HL-60/S4 treated with phorbol 12-myristate 13-acetate at 8.2 ng/mL for 4 days and 3 days (cell line): ENCODE measurements around the gene RPL27A.

Experiments
- in situ Hi-C: fragments of 300-500 bp; cut with MboI; formaldehyde crosslinking; loops from 2 replicates; pipeline ENCODE4 v1.15.0; 2022; ENCODE audit warnings: low sequenced_read_pairs

RPL27A gene

DNA sequence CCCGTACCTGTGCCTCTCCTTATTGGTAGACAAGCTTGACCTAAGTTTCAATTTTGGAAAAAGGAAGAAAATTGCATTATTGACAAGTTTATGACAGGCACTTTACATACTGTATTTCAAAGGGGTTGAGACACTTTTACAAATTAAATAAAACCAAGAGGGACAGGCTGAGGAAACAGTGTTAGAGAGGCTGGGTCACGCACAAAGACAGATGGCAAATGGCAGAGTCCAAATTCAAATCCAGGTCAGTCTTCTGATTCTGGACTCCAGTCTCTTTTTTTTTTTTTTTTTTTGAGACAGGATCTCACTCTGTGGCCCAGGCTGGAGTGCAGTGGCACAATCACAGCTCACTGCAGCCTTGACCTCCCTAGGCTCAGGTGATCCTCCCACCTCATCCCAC, 10.2 kb upstream of the RPL27A start:
- in situ Hi-C loops, result no loop called here

DNA sequence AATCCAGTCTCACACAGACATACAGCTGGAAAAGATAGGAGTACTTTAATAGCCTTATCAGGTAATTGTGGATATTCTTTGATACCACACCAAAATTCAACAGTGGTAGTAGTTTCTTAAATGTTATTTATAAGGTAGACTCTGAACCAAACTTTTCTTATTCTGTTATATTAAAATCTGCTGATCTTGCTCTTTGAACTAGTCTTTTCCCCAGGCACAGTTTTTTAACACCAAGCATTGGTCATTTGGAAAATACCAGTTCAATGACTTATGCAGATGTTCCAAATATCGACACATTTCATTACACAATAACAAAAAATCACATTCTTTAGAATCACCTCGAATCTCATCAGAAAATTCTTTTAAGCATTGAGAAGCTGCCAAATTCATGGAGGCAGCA, 7.7 kb upstream of the RPL27A start:
- in situ Hi-C loops, result no loop called here

DNA sequence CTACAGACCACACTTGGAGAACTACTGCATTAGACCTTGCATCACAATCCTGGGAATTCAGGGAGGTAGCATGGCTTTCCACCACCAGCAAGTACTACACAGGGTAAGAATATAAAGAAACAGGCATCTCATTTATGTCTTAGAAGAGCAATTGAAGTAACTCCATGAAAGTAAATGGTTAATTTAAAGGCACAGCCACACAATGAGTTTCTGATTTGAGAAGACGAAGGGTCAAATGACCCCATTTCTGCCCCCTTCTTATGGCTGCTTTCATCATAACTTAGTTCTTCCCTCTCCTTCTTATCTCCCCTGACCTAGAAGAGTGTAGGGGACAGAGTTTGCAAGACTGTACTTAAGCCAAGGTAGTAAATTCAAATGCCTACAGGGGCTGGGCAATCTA, 6.1 kb upstream of the RPL27A start:
- in situ Hi-C loops, result no loop called here

DNA sequence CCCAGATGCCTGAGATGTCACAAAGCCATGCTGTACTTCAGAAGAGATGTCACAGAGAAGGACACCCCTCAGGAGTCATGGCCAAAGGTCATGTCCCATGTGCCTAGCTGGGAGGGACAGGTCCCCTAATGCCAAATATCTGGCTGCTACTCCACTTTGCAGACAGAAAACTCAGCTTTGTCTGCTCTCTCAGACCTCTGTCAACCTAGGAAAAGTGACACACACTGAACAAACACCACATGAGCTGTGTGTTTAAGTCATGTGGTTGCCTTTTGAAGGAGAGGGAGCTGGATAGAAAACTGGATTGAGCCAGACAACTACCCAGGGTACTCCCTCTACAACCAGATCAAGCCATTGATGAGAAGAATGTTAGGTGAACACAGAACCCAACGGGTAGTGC, 3.6 kb upstream of the RPL27A start:
- in situ Hi-C loops, result no loop called here

DNA sequence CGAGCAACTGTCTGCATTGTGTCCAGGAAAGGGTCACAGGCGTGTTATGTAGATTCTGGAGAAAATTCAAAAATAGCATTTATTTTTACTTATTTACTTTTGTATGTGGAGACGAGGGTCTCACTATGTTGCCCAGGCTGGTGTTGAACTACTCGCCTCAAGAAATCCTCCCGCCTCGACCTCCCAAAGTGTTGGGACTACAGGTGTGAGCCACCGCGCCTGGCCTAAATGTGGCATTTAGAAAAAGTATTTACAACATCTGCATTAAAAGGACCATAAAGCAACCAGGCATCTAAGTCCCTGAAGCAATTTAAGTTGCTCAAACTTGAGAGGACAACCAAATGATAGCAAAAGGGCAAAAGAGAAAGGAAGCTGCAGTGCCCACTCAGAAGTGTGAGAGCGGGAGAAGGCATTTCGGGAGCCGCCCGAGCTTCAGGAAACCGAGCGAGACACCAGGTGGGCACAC, 722 bp upstream of the RPL27A start:
- in situ Hi-C loops, result no loop called here

DNA sequence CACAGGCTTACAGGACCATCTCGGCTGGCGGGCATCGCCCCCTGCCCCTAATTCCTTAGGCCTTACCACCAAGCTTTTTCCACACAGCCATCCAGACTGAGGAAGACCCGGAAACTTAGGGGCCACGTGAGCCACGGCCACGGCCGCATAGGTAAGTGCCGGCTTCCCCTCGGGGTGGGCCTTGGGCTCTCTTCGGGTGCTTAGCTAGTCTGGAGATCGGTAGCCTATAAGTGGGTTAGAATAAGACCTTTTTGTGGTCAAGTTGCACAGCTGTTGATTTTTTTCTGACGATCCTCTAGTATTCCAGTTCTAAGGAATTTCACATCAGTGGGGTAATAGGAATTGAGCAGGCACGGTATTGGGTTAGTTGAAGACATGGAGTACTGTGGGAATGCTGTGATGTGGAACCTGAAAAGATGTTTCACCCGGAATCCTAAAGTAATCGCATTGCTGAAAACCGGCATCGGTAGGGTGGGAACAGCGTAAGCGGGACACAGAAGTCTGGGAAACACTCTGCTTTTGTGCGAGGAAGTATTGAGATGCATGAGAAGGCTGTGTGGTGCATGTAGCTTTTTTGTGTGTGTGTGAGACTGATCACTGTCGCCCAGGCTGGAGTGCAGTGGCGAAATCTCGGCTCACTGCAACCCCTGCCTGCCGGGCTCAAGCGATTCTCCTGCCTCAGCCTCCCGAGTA, 669 bp downstream of the RPL27A start:
- in situ Hi-C loops, result no loop called here

DNA sequence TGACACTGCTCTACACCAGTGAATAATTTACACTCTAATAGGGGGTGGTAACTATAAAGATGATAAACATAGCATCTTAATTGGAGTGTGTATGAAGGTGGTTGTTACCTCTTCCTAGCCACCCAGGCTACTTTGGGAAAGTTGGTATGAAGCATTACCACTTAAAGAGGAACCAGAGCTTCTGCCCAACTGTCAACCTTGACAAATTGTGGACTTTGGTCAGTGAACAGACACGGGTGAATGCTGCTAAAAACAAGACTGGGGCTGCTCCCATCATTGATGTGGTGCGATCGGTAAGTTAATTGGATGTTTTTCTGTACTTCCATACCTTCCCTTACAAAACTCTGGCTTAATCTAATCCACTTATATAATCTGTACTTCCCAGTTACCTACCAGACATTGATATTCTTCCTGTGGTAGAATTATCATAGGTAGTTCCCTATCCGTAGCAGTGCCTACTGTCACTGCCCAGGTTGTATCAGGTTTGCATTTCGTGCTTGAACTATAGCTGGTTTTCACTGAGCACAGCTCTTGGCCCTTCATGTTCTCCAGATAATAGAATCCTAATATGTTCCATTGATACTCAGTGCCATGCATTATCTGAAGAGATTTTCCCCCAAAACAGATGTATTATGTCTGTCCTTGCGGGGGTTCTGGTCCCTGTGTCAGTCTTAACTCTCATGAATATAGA, 2.2 kb downstream of the RPL27A start:
- in situ Hi-C loops, result no loop called here

DNA sequence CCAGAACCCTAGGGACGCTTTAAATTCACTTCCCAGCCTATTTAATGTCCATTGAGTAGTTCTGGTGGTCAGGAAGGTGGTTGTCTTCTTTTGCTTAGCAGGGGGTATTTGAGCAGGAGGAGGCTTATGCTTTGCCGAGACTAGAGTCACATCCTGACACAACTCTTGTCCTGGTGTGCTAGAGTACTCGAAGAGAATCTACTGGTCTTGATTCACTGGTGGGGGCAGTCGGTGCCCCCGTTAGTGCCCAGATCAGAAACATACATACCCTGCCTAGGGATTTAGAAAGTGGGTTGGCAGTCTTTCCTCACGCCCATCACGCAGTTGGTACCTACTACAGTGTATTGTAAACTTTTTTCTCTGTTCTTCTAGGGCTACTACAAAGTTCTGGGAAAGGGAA, 2.7 kb downstream of the RPL27A start:
- in situ Hi-C loops, result no loop called here

DNA sequence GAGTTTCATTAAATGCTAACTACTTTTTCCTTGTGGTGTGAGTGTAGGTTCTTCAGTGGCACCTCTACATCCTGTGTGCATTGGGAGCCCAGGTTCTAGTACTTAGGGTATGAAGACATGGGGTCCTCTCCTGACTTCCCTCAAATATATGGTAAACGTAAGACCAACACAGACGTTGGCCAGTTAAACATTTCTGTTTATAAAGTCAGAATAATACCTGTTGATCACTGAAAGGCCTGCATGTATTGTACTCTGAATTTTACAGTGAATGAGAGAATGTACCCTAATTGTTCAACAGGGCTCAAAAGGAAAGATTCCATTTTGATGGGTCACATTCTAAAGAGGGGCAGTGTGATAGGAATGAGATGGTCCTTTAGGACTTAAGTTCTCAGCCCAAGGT, 3.2 kb downstream of the RPL27A start:
- in situ Hi-C loops, result no loop called here

DNA sequence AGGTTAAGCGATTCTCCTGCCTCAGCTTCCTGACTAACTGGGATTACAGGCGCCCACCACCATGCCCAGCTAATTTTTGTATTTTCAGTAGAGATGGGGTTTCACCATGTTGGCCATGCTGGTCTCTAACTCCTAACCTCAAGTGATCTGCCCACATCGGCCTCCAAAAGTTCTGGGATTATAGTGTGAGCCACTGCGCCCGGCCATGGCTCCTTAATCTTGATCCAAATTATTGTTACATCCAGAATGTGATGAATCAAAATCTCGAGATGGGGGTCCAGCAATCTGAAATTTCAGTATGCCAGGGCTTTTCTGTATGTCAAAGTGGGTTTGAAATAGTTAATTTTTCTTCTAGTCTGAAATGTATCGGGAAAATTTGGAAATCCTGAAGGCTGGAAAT, 3.7 kb downstream of the RPL27A start:
- in situ Hi-C loops, result no loop called here

DNA sequence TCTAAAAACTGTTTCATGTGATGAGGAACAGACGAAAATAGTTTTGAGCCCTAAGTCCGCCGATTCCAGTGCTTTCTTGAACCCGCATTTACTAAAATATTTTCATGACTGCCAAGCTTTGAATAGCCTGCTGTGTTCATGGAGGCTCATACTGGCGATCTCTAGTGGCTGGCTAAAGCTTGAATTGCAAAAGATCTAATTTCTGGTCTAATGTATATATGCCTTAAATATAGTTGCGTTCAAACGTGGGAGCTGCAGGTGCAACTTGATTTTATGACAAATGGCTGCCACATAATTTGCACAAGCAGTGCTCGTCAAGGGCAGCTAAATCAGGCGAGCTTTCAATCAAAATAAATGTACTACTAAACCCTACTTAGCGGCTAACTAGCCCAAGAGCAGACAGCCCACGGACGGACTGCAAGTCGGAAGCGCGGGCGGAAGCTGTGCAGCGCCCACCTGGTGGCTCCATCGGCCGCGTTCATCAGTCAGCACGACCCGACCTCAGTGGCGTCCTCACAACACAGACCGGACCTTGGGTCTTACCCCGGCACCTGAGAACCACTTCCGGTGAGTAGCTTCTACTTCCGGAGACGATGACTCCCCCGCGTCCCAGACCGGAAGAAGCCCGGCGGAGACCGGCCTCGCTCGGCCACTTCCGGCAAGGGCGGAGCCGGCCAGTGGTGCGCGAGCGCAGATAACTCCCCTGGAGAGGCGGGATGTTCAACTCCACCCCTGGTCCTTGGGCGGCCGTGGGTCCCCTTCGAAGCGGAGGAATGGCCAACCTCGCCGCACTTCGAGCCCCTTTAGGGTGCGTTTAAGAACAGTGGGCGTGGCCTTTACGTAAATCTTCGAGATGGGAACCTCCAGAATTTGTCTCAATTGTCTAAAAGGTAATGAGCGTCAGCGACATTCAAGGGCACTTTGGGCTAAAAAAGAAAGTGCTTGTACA, 6.1 kb downstream of the RPL27A start:
- in situ Hi-C loops, result no loop called here

DNA sequence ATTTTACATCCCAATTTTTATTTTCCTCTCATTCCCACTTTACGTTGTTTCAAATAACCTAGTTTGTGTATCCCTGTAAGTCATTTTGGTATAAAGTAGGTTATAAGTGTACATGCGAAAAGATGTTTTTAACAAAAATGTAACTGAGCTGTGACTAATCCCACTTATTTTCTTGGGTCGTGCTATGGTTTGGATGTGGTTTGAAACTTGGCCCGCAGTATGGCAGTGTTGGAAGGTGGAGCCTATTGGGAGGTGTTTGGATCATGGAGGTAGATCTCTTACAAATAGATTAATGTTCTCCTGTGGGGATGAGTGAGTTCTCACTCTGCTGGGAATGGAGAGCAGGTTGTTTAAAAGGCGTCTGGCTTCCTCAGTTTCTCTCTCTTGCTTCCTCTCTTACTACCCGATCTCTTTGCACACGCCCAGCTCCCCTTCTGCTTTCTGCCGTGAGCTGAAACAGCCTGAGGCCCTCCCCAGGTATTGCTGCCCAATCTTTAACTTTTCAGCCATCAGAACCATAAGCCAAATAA, 7.2 kb downstream of the RPL27A start:
- in situ Hi-C loops, result no loop called here

DNA sequence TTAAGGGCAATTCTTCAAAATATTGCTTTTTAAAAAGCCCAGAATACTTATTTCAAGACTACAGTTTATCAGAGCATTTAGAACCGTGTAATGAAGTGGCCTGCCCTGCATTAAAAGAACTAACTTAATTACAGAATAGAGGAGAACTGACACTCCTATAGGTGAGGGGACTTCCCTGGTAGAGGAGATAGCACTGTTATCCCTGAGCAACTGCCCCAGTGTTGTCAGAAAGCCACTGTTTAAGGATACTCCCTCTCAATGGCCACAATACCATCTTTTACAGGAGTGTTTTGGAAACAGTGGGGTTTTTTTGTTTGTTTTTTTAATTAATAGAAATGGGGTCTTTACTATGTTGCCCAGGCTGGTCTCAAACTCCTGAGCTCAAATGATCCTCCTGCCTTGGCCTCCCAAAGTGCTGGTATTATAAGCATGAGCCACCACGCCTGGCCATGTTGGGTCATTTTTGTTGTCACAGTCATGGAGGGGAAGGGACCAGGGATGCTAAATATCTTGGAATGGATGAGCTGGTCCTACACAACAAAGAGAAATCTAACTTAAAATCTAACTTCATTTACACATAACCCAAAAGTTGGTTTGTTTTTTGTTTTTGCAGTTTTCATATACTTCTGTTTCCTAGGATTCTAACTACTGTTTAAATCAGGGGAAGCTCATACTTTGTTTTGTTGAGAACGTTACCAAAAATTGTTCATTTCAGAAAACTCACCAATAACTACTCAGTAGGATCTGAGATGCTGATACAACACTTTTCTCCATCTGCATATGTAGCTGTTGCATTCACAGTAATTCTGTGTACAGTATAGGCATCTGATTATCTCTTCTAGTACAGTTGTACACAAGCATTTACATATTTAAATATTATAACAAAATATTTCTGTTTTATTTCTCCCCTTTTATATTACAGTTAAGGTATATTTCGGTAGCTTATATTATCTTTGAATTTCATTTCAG, 8.1 kb downstream of the RPL27A start:
- in situ Hi-C loops, result no loop called here

DNA sequence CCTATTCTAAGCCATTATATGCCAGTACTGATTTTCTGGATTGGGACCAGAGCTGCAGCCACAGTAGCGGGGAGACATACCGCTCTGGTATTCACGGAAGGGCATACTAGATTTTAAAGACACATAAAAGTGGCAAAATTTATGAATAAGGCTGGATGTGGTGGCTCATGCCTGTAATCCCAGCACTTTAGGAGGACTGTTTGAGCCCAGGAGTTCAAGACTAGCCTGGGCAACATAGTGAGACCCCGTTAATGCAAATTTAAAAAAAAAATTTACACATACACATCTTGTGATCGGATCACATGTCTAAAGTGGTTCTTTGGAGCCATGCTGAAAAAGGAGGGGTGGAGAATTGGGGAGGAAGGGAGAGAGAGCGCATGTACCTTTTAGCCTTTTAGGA, 9.0 kb downstream of the RPL27A start:
- in situ Hi-C loops, result no loop called here

DNA sequence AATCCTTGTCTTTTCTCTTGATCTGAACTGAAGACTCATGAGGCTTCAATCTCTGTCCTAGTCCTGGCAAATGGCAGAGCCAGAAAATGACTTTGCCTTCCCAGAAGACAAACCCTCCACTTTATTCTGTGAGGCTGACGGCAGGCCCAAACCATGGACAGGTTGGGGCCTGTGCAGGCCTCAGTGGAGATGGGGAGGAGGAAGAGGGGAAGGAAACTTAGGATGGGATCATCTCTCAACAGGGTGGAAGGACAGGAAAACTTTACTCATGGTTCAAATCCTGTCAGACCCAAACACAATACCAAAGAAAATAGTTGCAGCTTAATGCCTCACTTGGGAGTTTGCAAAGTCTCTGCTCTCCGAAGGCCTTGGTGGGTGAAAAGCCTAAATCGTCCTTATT, 9.8 kb downstream of the RPL27A start:
- in situ Hi-C loops, result no loop called here

DNA sequence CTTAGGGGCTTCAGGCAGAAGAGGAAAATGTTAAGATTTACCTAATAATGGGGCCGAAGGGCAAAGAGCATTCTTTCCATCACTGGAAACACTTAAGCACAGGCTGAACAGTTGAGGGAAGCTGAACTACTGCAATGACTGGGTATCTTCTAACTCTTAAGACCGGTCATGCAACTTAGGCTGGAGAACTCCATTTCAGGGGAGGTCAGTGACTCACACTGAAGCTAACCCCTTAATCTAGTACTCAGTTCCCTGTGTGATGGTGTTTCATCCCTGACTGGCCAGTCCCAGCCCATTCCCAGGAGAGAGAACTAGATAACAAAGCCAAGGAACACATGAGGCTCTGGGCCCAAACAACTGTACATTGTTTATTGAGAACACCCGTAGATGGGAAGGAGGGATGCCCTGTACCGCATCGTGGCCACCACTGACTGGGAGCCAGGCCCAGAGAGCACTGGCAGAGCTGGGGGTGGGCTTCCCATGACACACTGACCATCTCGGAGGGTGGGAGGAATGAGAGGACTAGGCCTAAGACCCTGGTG, 10.5 kb downstream of the RPL27A start:
- in situ Hi-C loops, result no loop called here

DNA sequence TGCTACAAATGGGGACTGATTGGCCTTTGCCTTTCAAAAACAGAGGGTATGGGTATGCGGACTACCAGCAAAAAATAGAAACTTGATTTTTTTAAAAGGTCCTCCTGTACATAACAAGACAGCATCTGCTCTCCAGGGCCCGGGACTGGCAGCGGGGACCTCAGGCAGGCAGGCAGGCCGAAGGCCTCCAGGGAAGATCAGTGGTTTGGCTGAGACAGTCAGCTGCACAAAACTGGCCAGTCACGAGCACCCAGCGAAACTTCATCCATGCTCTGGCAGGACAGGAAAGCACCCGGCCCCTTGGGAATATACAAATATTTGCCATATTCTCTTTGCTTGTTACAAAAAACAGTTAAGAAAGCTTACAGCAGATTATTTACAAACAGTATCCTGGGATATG, 11.0 kb downstream of the RPL27A start:
- in situ Hi-C loops, result no loop called here

DNA sequence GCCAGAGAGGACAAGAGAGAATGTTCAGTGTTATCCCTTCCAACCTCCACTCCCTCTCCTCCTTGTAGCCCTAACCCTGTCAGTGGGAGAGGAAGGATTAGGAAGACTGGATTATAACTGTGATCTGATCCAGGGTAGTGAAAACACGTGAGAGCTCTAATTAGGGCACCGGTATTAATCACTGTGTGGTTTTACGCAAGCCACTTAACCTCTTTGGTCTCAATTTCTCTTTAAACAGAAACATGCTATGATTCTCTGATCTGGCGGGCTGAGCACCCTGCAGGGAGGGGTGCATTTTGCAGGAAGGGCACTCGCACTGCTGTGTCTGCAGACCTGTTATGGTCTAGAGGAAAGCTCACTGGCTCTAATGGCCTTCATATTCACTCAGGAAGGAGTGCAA, 11.5 kb downstream of the RPL27A start:
- in situ Hi-C loops, result no loop called here

DNA sequence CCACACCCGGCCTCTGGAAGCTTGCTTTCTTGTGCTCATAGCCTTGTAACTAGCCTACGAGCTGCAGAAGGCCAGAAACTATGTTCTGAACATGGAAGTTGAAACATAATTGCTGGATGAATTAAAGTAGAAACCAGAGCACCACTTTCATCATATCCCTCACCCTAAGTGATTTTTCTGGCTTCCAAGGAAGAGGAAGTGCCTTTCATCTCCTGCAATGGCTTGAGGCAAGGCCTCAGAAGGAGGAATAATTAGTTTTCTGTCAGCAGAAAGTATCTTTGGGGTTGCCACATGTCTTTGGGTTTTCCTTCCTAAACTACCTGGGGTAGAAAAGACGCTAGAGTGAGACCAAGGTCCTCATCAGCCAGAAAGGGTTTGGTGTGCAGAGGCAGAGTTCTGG, 14.5 kb downstream of the RPL27A start:
- in situ Hi-C loops, result no loop called here

DNA sequence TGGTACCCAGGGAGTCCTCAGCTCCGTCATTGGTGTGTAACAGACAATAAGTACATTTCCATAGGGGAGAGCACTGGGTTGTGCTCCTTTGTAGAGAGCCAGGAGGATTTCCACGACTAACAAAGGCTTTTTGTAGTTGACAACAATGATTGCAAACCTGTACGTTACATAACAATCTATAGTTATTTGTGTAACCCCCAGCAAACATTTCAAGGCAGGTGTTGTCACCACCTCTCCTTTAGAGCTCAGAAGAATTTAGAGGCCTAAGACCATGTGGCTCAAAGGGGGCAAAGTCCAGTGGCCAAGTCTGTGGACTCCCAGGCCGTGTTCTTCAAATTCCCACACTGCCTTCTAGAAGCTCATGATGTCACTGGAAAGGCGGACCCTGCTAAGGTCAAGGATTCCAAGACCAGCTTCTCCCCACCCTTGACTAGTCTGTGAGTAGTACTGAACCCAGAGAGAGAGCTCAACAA, 15.8 kb downstream of the RPL27A start:
- in situ Hi-C loops, result no loop called here
